CD14-positive monocyte (primary cell): ENCODE data around the gene NEBL. TPM values are rescaled to one million over a fixed set of nuclear protein-coding genes. Genes with fewer than 3 reads are reported as not detected.

Experiments
- DNase-seq, 3 donors: peaks; one replicate each; pipeline ENCODE4 v3.0.0-alpha.2; 2011 to 2022
- H2AFZ ChIP-seq: 2 replicates; pipeline ENCODE4 v1.6.0; 2012; ENCODE audit warnings: mild to moderate bottlenecking, low read depth, low read length, inconsistent platforms; ENCODE audit not compliant: insufficient read depth, poor library complexity, severe bottlenecking
- H3K27ac ChIP-seq, 2 donors: 1 replicate in 1 of 2; 2 replicates in 1 of 2; pipeline ENCODE4 v1.5.1; 2012 to 2013; ENCODE audit warnings: low read length in 2 of 2, control low read depth in 1 of 2, inconsistent platforms in 1 of 2, low read depth in 1 of 2, mild to moderate bottlenecking in 1 of 2
- H3K27me3 ChIP-seq, 2 donors: one replicate each; pipeline versions ENCODE4 v1.6.0 to v1.6.1; 2011 to 2013; ENCODE audit warnings: low read length in 2 of 2; ENCODE audit not compliant: control insufficient read depth in 2 of 2, insufficient read depth in 2 of 2
- H3K36me3 ChIP-seq, 2 donors: replicated peaks in 1 of 2; 1 replicate in 1 of 2; 2 replicates in 1 of 2; pipeline versions ENCODE4 v1.5.1 to v1.6.1; 2012 to 2013; ENCODE audit warnings: low read length in 2 of 2, control low read depth in 1 of 2, inconsistent platforms in 1 of 2, mild to moderate bottlenecking in 1 of 2; ENCODE audit not compliant: insufficient read depth in 2 of 2, control insufficient read depth in 1 of 2
- H3K4me1 ChIP-seq, 2 donors: 1 replicate in 1 of 2; 2 replicates in 1 of 2; pipeline versions ENCODE4 v1.5.1 to v1.6.1; 2012 to 2013; ENCODE audit warnings: low read length in 2 of 2, control low read depth in 1 of 2, inconsistent platforms in 1 of 2, mild to moderate bottlenecking in 1 of 2, moderate library complexity in 1 of 2; ENCODE audit not compliant: insufficient read depth in 2 of 2, control insufficient read depth in 1 of 2
- H3K4me2 ChIP-seq: replicated peaks from 2 replicates; pipeline ENCODE3; 2012; ENCODE audit warnings: low read length, moderate library complexity, mild to moderate bottlenecking; ENCODE audit not compliant: poor library complexity, severe bottlenecking; ENCODE audit errors: extremely low read depth
- H3K4me3 ChIP-seq, 3 experiments: fragments of 200-600 bp in 1 of 3; sonication (generic) in 1 of 3; replicated peaks in 1 of 3; 1 replicate in 2 of 3; 2 replicates in 1 of 3; pipeline ENCODE4 v1.5.1; 2011 to 2013; ENCODE audit warnings: low read length in 3 of 3, mild to moderate bottlenecking in 3 of 3, control low read depth in 2 of 3, low read depth in 2 of 3, inconsistent platforms in 1 of 3, moderate library complexity in 1 of 3
- H3K79me2 ChIP-seq: 2 replicates; pipeline ENCODE4 v1.6.0; 2012; ENCODE audit warnings: mild to moderate bottlenecking, control low read depth, inconsistent platforms, low read length, moderate library complexity; ENCODE audit not compliant: insufficient read depth
- H3K9ac ChIP-seq: 2 replicates; pipeline ENCODE4 v1.6.0; 2017; ENCODE audit warnings: low read length, mild to moderate bottlenecking; ENCODE audit not compliant: insufficient read depth, poor library complexity, severe bottlenecking
- H3K9me3 ChIP-seq, 2 donors: replicated peaks in 1 of 2; 1 replicate in 1 of 2; 2 replicates in 1 of 2; pipeline versions ENCODE4 v1.5.1 to v1.6.1; 2012 to 2013; ENCODE audit warnings: low read length in 2 of 2, control low read depth in 1 of 2; ENCODE audit not compliant: control insufficient read depth in 1 of 2, insufficient read depth in 1 of 2
- H4K20me1 ChIP-seq: 2 replicates; pipeline ENCODE4 v1.6.0; 2012; ENCODE audit warnings: mild to moderate bottlenecking, low read length, control low read depth, moderate library complexity; ENCODE audit not compliant: insufficient read depth
- H3K27ac Mint-ChIP-seq, 7 donors: one replicate each; pipeline ENCODE4 v1.8.0; 2020; ENCODE audit warnings: mild to moderate bottlenecking in 7 of 7, mixed read lengths in 7 of 7, moderate library complexity in 6 of 7, inconsistent platforms in 2 of 7
- H3K27me3 Mint-ChIP-seq, 3 donors: one replicate each; pipeline ENCODE4 v1.8.0; 2021 to 2022; ENCODE audit warnings: low read depth in 3 of 3, mild to moderate bottlenecking in 3 of 3, mixed read lengths in 3 of 3, moderate library complexity in 3 of 3, inconsistent platforms in 1 of 3
- H3K36me3 Mint-ChIP-seq, 2 donors: one replicate each; pipeline ENCODE4 v1.8.0; 2020; ENCODE audit warnings: mixed read lengths in 2 of 2, inconsistent platforms in 1 of 2, mild to moderate bottlenecking in 1 of 2
- H3K4me1 Mint-ChIP-seq: one replicate; pipeline ENCODE4 v1.8.0; 2020; ENCODE audit warnings: mild to moderate bottlenecking, mixed read lengths
- H3K4me3 Mint-ChIP-seq, 2 donors: one replicate each; pipeline ENCODE4 v1.8.0; 2020; ENCODE audit warnings: mild to moderate bottlenecking in 2 of 2, mixed read lengths in 2 of 2, moderate library complexity in 1 of 2
- H3K9me3 Mint-ChIP-seq, 7 donors: one replicate each; pipeline ENCODE4 v1.8.0; 2020 to 2022; ENCODE audit warnings: mixed read lengths in 7 of 7, mild to moderate bottlenecking in 6 of 7, moderate library complexity in 6 of 7, inconsistent platforms in 2 of 7
- WGBS: methylation state at CpG from one replicate; pipeline ENCODE4 v1.1.5; 2013; ENCODE audit warnings: missing lambda C conversion rate; ENCODE audit not compliant: insufficient coverage; 5-methylcytosine and 5-hydroxymethylcytosine counted together
- intact Hi-C, 2 donors: fragments of 100-400 bp; cut with micrococcal nuclease; formaldehyde crosslinking; loops; one replicate each; pipeline versions ENCODE4 v1.15.0 to v1.15.1; 2023
- polyA plus RNA-seq, 3 donors: library from polyadenylated mRNA; depleted of rRNA in 1 of 3; unstranded in 2 of 3; stranded (reverse) in 1 of 3; fragments of 300-500 nt in 2 of 3; fragments of >200 nt in 1 of 3; fragmentation: Illumina TruSeq in 2 of 3; gene quantifications; 1 replicate in 2 of 3; 2 replicates in 1 of 3; pipeline ENCODE4 v1.2.3, GENCODE V29; 2012 to 2021
- TF ChIP-seq, protein P1 (sequence below): fragments of 200-600 bp; IDR thresholded peaks from one replicate; pipeline ENCODE4 v1.8.0; 2022; ENCODE audit warnings: antibody characterized with exemption, mild to moderate bottlenecking

The NEBL gene
- polyA plus RNA-seq, 3 donors, result 9.7 TPM; not detected in 2

DNA sequence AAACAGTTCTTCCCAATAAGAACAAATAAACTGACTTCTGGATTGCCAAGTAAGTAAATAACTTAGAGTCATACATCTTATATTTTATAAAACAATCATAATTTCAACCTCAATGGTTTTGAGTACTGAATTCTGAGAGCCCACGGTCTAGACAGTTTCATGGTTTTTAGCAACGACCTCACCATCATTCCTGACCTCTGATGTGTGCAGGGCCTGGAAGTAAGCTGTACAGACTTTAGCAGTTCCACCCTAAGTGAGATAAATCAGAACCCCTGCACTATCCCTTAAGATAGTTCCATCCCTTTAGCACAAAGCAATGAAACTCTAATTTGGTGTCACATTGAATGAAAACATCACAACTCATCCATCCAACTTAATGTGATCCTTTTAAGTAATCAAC, 86.0 kb downstream of the NEBL start:
- Mint-ChIP-seq H3K27ac (no peak overlapping the region), H3K36me3 (no peaks in the 10 kb centered on the region), H3K9me3 (peaks cover 0 to 4% (median 0%) of the 10 kb centered on the region in 7 donors), H3K4me1 (no peaks in the 10 kb centered on the region), H3K27me3 (peaks cover 0 to 3% (median 0%) of the 10 kb centered on the region in 3 donors), H3K4me3 (no peak overlapping the region)
- WGBS, result 86% methylated on average over 2 of the region's 2 CpGs
- no peak overlapping the region for H2AFZ ChIP-seq
- DNase-seq, result no peak
- no peak overlapping the region for H3K4me2 ChIP-seq
- H3K9me3 ChIP-seq, result no peaks in the 10 kb centered on the region
- H3K9ac ChIP-seq, result no peak overlapping the region
- H3K4me3 ChIP-seq, result no peak overlapping the region
- no peaks in the 10 kb centered on the region for H3K27me3 ChIP-seq
- intact Hi-C loops, result no loop called here
- no peaks in the 10 kb centered on the region for H3K36me3 ChIP-seq
- H3K79me2 ChIP-seq, result no peaks in the 10 kb centered on the region
- H3K4me1 ChIP-seq, result no peaks in the 10 kb centered on the region
- H3K27ac ChIP-seq, result no peak overlapping the region
- TF ChIP-seq, protein P1, sequence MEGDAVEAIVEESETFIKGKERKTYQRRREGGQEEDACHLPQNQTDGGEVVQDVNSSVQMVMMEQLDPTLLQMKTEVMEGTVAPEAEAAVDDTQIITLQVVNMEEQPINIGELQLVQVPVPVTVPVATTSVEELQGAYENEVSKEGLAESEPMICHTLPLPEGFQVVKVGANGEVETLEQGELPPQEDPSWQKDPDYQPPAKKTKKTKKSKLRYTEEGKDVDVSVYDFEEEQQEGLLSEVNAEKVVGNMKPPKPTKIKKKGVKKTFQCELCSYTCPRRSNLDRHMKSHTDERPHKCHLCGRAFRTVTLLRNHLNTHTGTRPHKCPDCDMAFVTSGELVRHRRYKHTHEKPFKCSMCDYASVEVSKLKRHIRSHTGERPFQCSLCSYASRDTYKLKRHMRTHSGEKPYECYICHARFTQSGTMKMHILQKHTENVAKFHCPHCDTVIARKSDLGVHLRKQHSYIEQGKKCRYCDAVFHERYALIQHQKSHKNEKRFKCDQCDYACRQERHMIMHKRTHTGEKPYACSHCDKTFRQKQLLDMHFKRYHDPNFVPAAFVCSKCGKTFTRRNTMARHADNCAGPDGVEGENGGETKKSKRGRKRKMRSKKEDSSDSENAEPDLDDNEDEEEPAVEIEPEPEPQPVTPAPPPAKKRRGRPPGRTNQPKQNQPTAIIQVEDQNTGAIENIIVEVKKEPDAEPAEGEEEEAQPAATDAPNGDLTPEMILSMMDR, result no peak
- no peaks in the 10 kb centered on the region for H4K20me1 ChIP-seq

DNA sequence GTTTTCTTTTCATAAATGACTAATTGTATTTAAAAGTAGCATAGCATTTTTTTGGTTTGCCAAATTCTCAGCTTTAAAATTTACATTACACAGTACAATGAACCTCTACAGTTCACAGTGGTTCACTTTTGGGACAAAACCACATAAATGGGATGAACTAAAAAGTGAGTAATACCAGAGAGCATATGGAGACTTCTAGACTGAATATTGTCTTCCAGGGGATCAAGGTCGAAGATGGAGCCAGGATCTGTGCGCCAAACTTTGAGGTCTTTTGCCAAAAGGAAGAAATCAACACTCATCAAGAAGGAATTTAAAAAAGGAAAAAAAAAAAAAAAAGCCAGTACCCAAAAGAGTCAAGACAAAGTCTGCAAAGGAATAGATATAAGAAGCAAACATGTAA, 87.5 kb downstream of the NEBL start:
- Mint-ChIP-seq H3K9me3 (peaks cover 0 to 6% (median 0%) of the 10 kb centered on the region in 7 donors), H3K4me1 (no peaks in the 10 kb centered on the region), H3K27me3 (peaks cover 0 to 5% (median 0%) of the 10 kb centered on the region in 3 donors), H3K4me3 (no peak overlapping the region), H3K36me3 (no peaks in the 10 kb centered on the region), H3K27ac (no peak overlapping the region)
- Histone ChIP-seq H3K27ac (no peak overlapping the region), H3K9ac (no peak overlapping the region), H3K79me2 (no peaks in the 10 kb centered on the region), H3K27me3 (no peaks in the 10 kb centered on the region), H2AFZ (no peak overlapping the region), H4K20me1 (no peaks in the 10 kb centered on the region), H3K36me3 (no peaks in the 10 kb centered on the region), H3K4me2 (no peak overlapping the region), H3K9me3 (no peaks in the 10 kb centered on the region), H3K4me1 (no peaks in the 10 kb centered on the region), H3K4me3 (no peak overlapping the region)
- TF ChIP-seq, protein P1, result no peak
- WGBS, result no CpG with 5 or more reads among the region's 2 CpGs
- intact Hi-C loops, result no loop called here
- no peak for DNase-seq
